ENCODE results near the gene IQUB.

DNA sequence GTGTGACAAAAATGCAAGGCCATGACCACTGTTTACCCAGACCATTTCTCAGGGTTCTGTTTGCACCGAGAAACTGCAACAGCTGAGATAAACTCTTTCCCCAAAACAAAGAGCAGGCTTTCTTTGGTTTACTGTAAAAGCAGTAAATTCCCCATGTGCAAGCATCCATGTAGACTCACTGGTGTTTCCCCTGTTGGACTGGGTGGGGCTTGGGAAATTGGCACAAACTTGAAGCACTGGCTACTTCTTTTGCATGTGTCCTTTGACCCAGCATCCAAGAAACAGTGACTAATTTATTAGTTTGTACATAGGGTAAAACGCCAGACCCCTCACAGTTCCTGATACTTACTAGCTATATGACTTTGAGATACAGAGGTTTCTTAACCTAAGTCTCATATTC, 12.3 kb downstream of the IQUB start:
- no peak for TF ChIP-seq POLR2AphosphoS5 (IDR thresholded peaks at IDR 0.05)
- no peak for TF ChIP-seq POLR2A (IDR thresholded peaks at IDR 0.05)

Measured in spleen (tissue), 3 donors.